IMR-90 (cell line): ENCODE data around the gene HIF1AN.

Source experiments
- BHLHE40 ChIP-seq: fragments of 150-350 bp; IDR thresholded peaks from 2 replicates; pipeline ENCODE4 v1.6.1; 2016; ENCODE audit warnings: mild to moderate bottlenecking, low read depth, low read length
- CEBPB ChIP-seq: IDR thresholded peaks from 2 replicates; pipeline ENCODE4 v1.6.1; 2012; ENCODE audit warnings: low read depth, low read length, improper control_type of control experiment
- CTCF ChIP-seq: conservative IDR thresholded peaks from 2 replicates; pipeline ENCODE4 v1.5.1; 2012; ENCODE audit warnings: mild to moderate bottlenecking, low read depth, low read length, improper control_type of control experiment
- MAZ ChIP-seq: IDR thresholded peaks from 2 replicates; pipeline ENCODE4 v1.6.1; 2012; ENCODE audit warnings: low read depth, mild to moderate bottlenecking, low read length, improper control_type of control experiment, moderate library complexity, borderline replicate concordance
- MXI1 ChIP-seq: IDR thresholded peaks from 2 replicates; pipeline ENCODE4 v1.6.1; 2012; ENCODE audit warnings: low read depth, mild to moderate bottlenecking, low read length, moderate library complexity, borderline replicate concordance
- POLR2A ChIP-seq: IDR thresholded peaks from 2 replicates; pipeline ENCODE4 v1.6.1; 2012; ENCODE audit warnings: mild to moderate bottlenecking, low read depth, low read length
- SMC3 ChIP-seq: fragments of 150-350 bp; IDR thresholded peaks from 2 replicates; pipeline ENCODE4 v1.6.1; 2016; ENCODE audit warnings: low read depth, mild to moderate bottlenecking, antibody characterized with exemption, low read length, moderate library complexity
- USF2 ChIP-seq: fragments of 150-350 bp; IDR thresholded peaks from 2 replicates; pipeline ENCODE4 v1.6.1; 2017; ENCODE audit warnings: mild to moderate bottlenecking, antibody characterized with exemption, low read length, low read depth

- TF ChIP-seq POLR2A (no peak; the same call in 1 of the 2 replicates), CTCF (peak; percentile 94), SMC3 (peak; percentile 81), MXI1 (peak; percentile 56; the same call in 1 of the 2 replicates), MAZ (no peak), BHLHE40 (peak; percentile 56; the same call in 1 of the 2 replicates), CEBPB (no peak), USF2 (no peak)
Measured at GRCh38 chr10:100562008-100562672, 26.4 kb downstream of the HIF1AN start.
